ENCODE results near the gene TSPO. TPM values are rescaled to one million over a fixed set of nuclear protein-coding genes. Genes with fewer than 3 reads are reported as not detected.

TSPO gene
- total and polyA plus RNA-seq, 3 donors from 2014 or later = 42.8 to 92.5 (median 68.7) TPM

GRCh38 chr22:43126501-43127165, 24.7 kb upstream of the TSPO start:
- intact Hi-C loops (cut with DNase I; ENCODE audit: low total_unique reads) = no loop called here
- 63 to 86% methylated on average over 1 to 5 of the region's 5 CpGs for WGBS, 2 donors
- Histone ChIP-seq H3K27me3 (no peaks in the 10 kb centered on the region), H3K36me3 (ENCODE audit: low read depth, missing control alignments) (no peaks in the 10 kb centered on the region), H3K4me3 (no peak overlapping the region), H3K9me3 (no peaks in the 10 kb centered on the region), H3K27ac (no peak overlapping the region), H3K4me1 (peaks cover 3% of the 10 kb centered on the region)
- DNase-seq = no peak
- TF ChIP-seq CTCF (IDR thresholded peaks at IDR 0.05) (no peak), POLR2A (IDR thresholded peaks at IDR 0.05) (no peak)

- 60 to 92% methylated on average over 3 to 17 of the region's 17 CpGs for WGBS, 2 donors
- no peaks in the 10 kb centered on the region for H3K36me3 ChIP-seq (ENCODE audit: low read depth, missing control alignments)
- TF ChIP-seq CTCF (IDR thresholded peaks at IDR 0.05) (no peak), POLR2A (IDR thresholded peaks at IDR 0.05) (no peak)
- no peak for DNase-seq
- no peaks in the 10 kb centered on the region for H3K27me3 ChIP-seq
- no peak overlapping the region for H3K27ac ChIP-seq
- H3K4me3 ChIP-seq = no peak overlapping the region
- H3K9me3 ChIP-seq = no peaks in the 10 kb centered on the region
- intact Hi-C loops (cut with DNase I; ENCODE audit: low total_unique reads) = no loop called here
- H3K4me1 ChIP-seq = peaks cover 9% of the 10 kb centered on the region
Measured at GRCh38 chr22:43127166-43127908, 24.0 kb upstream of the TSPO start.

- Histone ChIP-seq H3K9me3 (no peaks in the 10 kb centered on the region), H3K4me1 (peaks cover 11% of the 10 kb centered on the region), H3K4me3 (no peak overlapping the region), H3K27ac (no peak overlapping the region), H3K27me3 (no peaks in the 10 kb centered on the region), H3K36me3 (ENCODE audit: low read depth, missing control alignments) (no peaks in the 10 kb centered on the region)
- TF ChIP-seq POLR2A (IDR thresholded peaks at IDR 0.05) = no peak
- DNase-seq = no peak
- intact Hi-C loops (cut with DNase I; ENCODE audit: low total_unique reads) = no loop called here
- WGBS, 2 donors = 82 to 83% methylated on average over 7 to 13 of the region's 13 CpGs
Measured at GRCh38 chr22:43128116-43128515, 23.2 kb upstream of the TSPO start.

- H3K27ac ChIP-seq = no peak overlapping the region
- WGBS, 2 donors = 65 to 72% methylated on average over 20 of the region's 20 CpGs
- H3K36me3 ChIP-seq (ENCODE audit: low read depth, missing control alignments) = no peaks in the 10 kb centered on the region
- no peak for DNase-seq
- H3K9me3 ChIP-seq = no peaks in the 10 kb centered on the region
- no peak for TF ChIP-seq POLR2A (IDR thresholded peaks at IDR 0.05)
- no peak for TF ChIP-seq CTCF (IDR thresholded peaks at IDR 0.05)
- no peak overlapping the region for H3K4me3 ChIP-seq
- intact Hi-C loops (cut with DNase I; ENCODE audit: low total_unique reads) = no loop called here
- no peaks in the 10 kb centered on the region for H3K27me3 ChIP-seq
- peaks cover 11% of the 10 kb centered on the region for H3K4me1 ChIP-seq
Measured at GRCh38 chr22:43128928-43129424, 22.4 kb upstream of the TSPO start.
